Stimulated activated CD4-positive, alpha-beta T cell treated with anti-CD3 and anti-CD28 coated beads, Interleukin-15, amount 100 ng/mL, for 48 hours (primary cell): ENCODE measurements around the gene CACNB4.

Experiments used
- DNase-seq, 2 donors: peaks; one replicate each; pipeline ENCODE4 v3.0.0-alpha.2; 2020; ENCODE audit warnings: low read depth in 2 of 2

Gene CACNB4

GRCh38 chr2:151786483-151786882 is 312.4 kb downstream of the CACNB4 start:
- no peak for DNase-seq

- no peak for DNase-seq
Observed at GRCh38 chr2:151786077-151786476, 312.8 kb downstream of the CACNB4 start.

DNA sequence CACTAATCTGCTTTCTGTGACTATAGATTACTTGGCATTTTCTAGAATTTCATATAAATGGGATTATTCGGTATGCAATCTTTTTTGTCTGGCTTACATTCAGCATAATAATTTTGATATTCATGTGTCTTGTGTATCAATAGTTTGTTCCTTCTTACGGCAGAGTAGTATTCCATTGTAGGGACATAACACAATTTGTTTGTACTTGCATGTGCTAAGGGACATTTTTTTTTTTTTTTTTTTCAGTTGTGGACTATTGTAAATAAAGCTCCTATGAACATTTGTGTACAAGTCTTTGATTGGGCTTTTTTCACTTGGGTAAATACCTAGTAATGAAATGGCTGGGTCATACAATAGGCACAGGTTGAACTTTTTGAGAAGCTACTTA is 315.7 kb downstream of the CACNB4 start:
- DNase-seq, result no peak
